ENCODE measurements around the gene LDLRAP1.

Gene LDLRAP1

DNA sequence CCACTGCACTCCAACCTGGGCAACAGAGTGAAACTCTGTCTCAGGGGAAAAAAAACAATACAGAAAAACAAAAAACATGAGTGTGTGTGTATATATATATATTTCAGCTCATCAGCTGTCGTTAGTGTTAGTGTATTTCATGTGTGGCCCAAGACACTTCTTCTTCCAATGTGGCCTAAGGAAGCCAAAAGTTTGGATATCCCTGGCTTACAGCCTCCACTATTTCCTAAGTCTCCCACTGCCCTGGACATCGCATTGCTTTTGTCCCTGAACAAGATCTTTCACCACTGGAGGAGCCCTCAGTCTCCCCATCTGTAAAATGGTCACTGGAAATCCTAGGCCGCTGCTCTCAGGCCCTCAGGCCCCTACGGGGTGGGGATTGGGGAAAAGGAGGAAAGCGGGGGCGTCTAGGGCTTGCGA, 391 bp upstream of the LDLRAP1 start:
- no peak for DNase-seq (ENCODE audit: low read depth in 2 of 2, low spot score in 1 of 2)

GRCh38 chr1:25544243-25544764, 898 bp downstream of the LDLRAP1 start:
- DNase-seq (ENCODE audit: low read depth in 2 of 2, low spot score in 1 of 2), result no peak

DNA sequence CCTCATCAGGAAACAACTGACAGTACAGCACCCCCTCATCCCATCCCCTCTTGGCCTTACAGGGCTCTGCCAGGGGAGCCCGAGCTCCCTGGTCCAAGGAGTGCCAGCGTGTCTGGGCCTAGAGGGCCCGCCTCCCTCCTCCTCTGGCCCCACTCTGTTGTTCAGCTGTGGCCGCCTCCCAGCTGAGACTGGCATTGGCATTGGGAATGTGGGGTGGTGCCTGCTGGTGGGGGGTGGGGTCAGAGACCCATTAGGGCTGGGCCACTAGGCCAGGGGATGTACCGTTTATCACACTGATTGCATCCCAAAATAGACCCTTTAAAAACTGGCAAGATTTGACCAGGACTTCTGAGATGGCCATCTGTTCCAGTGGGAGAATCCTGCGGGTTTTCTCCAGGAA, 1.4 kb downstream of the LDLRAP1 start:
- no peak for DNase-seq (ENCODE audit: low read depth in 2 of 2, low spot score in 1 of 2)

DNA sequence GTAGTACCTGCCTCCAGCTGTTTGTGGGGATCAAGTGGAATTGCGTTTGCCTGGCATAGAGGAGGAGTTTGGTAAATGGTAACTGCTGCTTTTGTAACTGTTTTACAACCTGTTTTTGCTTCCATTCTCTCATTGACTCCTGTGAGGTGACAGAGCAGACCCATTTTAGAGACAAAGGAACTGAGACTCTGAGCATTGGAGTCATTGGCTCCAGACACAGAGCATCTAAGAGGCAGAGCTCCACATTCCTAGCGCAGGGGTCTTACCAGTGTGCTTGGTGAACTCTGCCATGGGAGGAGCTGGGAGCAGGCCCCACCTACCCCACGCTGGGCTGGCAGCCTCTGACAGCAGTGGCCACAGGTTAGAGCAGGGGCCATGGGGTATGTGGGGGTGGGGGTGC, 2.4 kb downstream of the LDLRAP1 start:
- DNase-seq (ENCODE audit: low read depth in 2 of 2, low spot score in 1 of 2), result no peak

DNA sequence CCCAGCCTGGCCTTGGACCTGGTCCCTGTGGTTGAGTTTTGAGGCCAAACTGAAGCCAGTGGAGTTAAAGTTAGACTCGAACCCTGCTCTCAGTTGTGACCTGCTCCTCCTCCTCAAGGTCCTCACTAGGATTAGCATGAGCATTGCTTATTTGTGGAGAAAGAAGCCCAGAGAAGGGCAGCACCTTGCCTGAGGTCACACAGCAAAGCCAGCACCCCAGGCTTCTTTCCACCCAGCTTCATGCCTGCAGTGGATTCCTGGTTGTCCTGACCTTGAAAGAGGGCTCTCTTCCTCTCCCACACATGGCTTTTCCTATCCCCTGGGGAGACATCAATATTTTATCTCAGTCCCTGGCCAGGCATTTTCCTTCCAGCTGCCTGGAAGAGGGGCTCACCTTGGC, 2.8 kb downstream of the LDLRAP1 start:
- DNase-seq (ENCODE audit: low read depth in 2 of 2, low spot score in 1 of 2), result no peak

DNA sequence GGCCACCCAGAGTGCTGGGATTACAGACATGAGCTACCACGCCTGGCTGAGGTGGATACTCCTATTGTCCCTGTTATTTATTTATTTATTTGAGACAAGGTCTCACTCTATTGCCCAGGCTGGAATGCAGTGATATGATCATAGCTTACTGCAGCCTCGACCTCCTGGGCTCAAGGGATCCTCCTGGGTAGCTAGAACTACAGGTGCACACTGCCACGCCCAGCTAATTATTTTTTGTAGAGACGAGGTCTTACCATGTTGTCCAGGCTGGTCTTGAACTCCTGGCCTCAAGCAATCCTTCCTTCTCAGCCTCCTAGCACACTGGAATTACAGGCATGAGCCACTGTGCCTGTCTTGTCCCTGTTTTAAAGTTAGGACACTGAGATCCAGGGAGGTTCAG, 5.2 kb downstream of the LDLRAP1 start:
- DNase-seq (ENCODE audit: low read depth in 2 of 2, low spot score in 1 of 2), result no peak

- DNase-seq (ENCODE audit: low read depth in 2 of 2, low spot score in 1 of 2), result peak in 1 of 2 donors; percentile 54
Measured at GRCh38 chr1:25549273-25550154, 6.1 kb downstream of the LDLRAP1 start.

- no peak for DNase-seq (ENCODE audit: low read depth in 2 of 2, low spot score in 1 of 2)
Measured at GRCh38 chr1:25550155-25550506, 6.7 kb downstream of the LDLRAP1 start.

- DNase-seq (ENCODE audit: low read depth in 2 of 2, low spot score in 1 of 2), result no peak
Measured at GRCh38 chr1:25550683-25551310, 7.4 kb downstream of the LDLRAP1 start.

DNA sequence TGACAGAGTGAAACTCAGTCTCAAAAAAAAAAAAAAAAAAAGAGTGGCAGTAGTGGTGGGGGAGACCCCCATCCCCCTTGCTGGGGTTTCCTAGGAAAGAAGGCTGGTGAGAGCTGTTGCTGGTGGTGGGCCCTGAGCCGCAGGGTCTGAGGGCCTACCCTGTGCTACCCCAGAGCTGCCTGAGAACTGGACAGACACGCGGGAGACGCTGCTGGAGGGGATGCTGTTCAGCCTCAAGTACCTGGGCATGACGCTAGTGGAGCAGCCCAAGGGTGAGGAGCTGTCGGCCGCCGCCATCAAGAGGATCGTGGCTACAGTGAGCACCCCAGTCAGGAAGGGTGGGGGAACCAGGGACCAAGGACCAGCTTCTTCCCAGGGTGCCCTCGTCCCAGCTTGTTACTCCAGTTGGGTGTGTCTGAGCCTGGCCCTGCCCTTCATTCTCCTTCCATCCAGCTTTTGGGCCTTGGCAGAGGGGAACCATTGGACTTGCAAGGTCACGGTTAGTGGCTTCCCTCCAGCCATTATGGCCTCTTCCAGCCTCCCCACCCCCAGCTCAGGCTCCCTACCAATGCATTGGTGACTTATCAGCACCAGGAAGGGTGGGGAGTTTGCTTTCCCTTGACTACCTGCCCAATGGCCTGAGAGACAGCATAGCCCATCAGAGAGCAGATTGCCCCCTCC, 10.5 kb downstream of the LDLRAP1 start:
- DNase-seq (ENCODE audit: low read depth in 2 of 2, low spot score in 1 of 2), result no peak

DNA sequence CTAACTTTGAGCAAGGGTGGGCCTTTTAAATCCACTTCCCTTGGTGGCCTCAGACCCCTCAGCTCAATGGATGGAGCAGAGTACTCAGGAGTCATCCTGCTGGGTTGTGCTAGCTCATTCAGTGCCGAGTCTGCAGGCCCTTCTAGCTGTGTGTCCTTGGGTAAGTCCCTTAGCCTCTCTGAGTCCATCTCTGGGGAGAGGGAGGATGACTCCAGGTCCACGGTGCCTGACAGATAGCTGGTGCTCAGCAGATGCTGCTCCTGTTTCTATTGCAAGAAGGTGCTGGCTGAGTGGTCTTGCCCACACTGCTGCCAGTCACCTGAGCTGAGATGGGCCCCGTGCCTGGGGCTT, 11.0 kb downstream of the LDLRAP1 start:
- DNase-seq (ENCODE audit: low read depth in 2 of 2, low spot score in 1 of 2), result no peak

GRCh38 chr1:25554886-25555752, 11.7 kb downstream of the LDLRAP1 start:
- no peak for DNase-seq (ENCODE audit: low read depth in 2 of 2, low spot score in 1 of 2)

- no peak for DNase-seq (ENCODE audit: low read depth in 2 of 2, low spot score in 1 of 2)
Measured at GRCh38 chr1:25555753-25556092, 12.3 kb downstream of the LDLRAP1 start.

GRCh38 chr1:25556132-25556670, 12.8 kb downstream of the LDLRAP1 start:
- DNase-seq (ENCODE audit: low read depth in 2 of 2, low spot score in 1 of 2), result no peak

- no peak for DNase-seq (ENCODE audit: low read depth in 2 of 2, low spot score in 1 of 2)
Measured at GRCh38 chr1:25556791-25557476, 13.5 kb downstream of the LDLRAP1 start.

DNA sequence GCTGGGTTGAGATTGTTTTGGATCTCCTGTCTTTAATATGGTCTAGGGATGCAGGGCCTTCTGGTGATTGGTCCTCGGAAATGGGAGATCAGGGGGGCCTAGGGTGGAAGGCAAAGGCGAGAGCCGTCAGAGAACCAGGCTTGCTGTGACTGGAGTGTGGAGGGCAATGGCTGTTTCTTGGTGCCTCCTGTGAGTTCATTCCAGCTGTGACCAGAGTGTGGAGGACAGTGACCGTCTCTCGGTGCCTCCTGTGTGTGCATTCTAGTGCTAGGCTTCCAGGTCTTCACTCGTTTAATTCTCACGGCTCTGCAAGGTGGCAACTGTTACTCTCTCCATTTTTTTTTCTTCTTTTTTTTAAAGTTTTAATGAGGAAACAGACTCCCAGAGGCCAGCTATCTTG, 14.1 kb downstream of the LDLRAP1 start:
- DNase-seq (ENCODE audit: low read depth in 2 of 2, low spot score in 1 of 2), result no peak

- no peak for DNase-seq (ENCODE audit: low read depth in 2 of 2, low spot score in 1 of 2)
Measured at GRCh38 chr1:25559031-25559430, 15.6 kb downstream of the LDLRAP1 start.

DNA sequence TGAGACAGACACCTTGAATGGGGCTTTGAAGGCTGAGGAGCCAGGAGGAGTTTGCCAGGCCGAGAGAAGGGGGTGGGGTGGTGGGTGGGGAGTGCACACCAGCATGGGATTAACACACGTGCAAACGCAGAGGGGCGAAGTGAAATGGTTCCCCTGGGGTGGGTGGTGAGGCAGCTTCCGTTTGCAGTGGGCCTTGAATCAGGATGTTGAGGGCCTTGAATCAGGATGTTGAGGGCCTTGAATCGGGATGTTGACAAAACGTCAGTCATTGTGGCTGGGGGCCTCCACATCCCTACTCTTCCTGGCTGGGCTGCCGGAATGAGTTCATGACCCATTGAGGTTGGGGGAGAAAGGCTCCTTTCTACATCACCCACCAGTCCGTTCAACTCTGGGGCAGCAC, 16.6 kb downstream of the LDLRAP1 start:
- DNase-seq (ENCODE audit: low read depth in 2 of 2, low spot score in 1 of 2), result no peak

DNA sequence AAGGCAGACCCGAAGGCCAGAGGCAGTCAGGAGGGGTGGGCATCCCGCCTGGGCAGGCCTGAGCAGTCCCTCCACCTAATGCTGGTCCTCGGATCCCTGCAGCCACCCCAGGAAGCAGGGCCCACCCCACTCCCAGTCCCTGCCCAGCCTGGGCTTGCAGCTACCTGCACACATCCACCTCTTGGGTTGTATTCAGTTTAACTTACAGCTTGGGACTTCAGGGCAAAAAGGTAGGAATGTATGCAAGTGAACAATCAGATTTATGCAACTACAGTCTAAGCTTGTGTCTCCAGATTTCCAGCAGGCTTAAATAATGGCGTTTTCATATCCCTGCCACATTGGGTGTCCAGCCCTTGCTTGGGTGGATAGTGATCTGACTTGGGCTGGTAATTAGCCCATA, 17.4 kb downstream of the LDLRAP1 start:
- no peak for DNase-seq (ENCODE audit: low read depth in 2 of 2, low spot score in 1 of 2)

DNA sequence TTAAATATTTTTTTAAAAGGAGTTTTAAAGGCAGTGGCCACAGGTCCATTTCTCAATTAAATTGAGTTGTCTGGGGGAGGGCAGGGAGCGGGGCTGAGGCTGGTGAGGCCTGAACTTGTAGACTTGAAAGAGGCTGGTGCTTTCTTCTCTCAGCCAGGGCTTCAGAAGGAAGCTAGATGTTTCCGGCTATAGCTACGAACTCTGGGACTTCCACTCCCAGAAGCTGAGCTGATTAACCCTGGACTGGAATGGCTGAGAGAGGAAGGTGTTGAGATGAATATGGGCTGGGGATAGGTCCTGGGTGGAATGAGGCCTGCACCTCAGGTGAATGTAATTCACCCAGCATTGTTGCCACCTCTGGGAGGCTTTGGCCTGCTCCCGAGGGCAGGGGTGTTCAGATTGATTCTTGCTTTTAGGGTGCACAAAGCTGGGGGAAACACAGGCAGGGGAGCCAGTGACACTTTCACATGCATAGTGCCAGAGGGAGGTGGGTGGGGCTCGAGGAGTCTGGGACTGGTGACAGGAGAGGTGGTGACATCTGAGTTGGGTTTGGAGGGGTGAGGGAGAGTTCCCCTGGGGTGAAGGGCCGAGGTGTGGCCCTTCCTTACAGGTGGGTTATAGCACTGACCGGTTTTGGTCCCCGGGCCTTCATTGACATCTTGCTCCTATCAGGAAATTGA, 18.2 kb downstream of the LDLRAP1 start:
- DNase-seq (ENCODE audit: low read depth in 2 of 2, low spot score in 1 of 2), result no peak

All from stimulated activated CD8-positive, alpha-beta memory T cell treated with anti-CD3 and anti-CD28 coated beads, Interleukin-4, amount 100 ng/mL, for 1 hour (primary cell).